DND-41 (cell line): ENCODE measurements around the gene AGAP1.

Experiments used
- ATAC-seq: fragments of 200-7000 bp; cut with Tn5 transposase; 3 replicates; pipeline ENCODE4 v1.9.1; 2021; ENCODE audit warnings: low read depth; ENCODE audit not compliant: insufficient read depth
- DNase-seq: peaks from one replicate; pipeline ENCODE4 v3.0.0-alpha.2; 2020
- H2AFZ ChIP-seq: 2 replicates; pipeline ENCODE4 v1.6.0; 2012; ENCODE audit warnings: low read depth, low read length
- H3K27ac ChIP-seq: 2 replicates; pipeline ENCODE4 v1.5.1; 2012; ENCODE audit warnings: low read length, inconsistent platforms
- H3K27me3 ChIP-seq: fragments of 200-600 bp; sonication (generic); 2 replicates; pipeline ENCODE4 v1.6.0; 2012; ENCODE audit warnings: low read length, mild to moderate bottlenecking, inconsistent platforms; ENCODE audit not compliant: insufficient read depth, poor library complexity
- H3K36me3 ChIP-seq: 2 replicates; pipeline ENCODE4 v1.5.1; 2012; ENCODE audit warnings: low read length, inconsistent platforms; ENCODE audit not compliant: insufficient read depth
- H3K4me1 ChIP-seq: 2 replicates; pipeline ENCODE4 v1.5.1; 2012; ENCODE audit warnings: mild to moderate bottlenecking, low read length; ENCODE audit not compliant: insufficient read depth
- H3K4me2 ChIP-seq: 2 replicates; pipeline ENCODE4 v1.6.0; 2012; ENCODE audit warnings: mild to moderate bottlenecking, moderate library complexity, low read length, inconsistent platforms; ENCODE audit not compliant: insufficient read depth
- H3K4me3 ChIP-seq, 2 experiments: fragments of 200-600 bp in 1 of 2; shearing (Covaris generic) in 1 of 2; 2 replicates each; pipeline ENCODE4 v1.5.1; 2012 to 2016; ENCODE audit warnings: inconsistent platforms in 2 of 2, low read length in 2 of 2, mild to moderate bottlenecking in 2 of 2, low read depth in 1 of 2, moderate library complexity in 1 of 2
- H3K79me2 ChIP-seq: 2 replicates; pipeline ENCODE4 v1.6.0; 2012; ENCODE audit warnings: low read length, inconsistent platforms; ENCODE audit not compliant: insufficient read depth
- H3K9ac ChIP-seq: 2 replicates; pipeline ENCODE4 v1.6.0; 2012; ENCODE audit warnings: low read depth, mild to moderate bottlenecking, inconsistent platforms, low read length, moderate library complexity
- H3K9me3 ChIP-seq: 2 replicates; pipeline ENCODE4 v1.5.1; 2012; ENCODE audit warnings: low read length, moderate library complexity, mild to moderate bottlenecking, inconsistent platforms; ENCODE audit not compliant: insufficient read depth, severe bottlenecking
- H4K20me1 ChIP-seq: 2 replicates; pipeline ENCODE4 v1.6.0; 2012; ENCODE audit warnings: low read length; ENCODE audit not compliant: insufficient read depth
- CTCF ChIP-seq: IDR thresholded peaks from 2 replicates; pipeline ENCODE4 v1.5.1; 2012; ENCODE audit warnings: borderline replicate concordance, low read length, moderate library complexity, mild to moderate bottlenecking; ENCODE audit not compliant: poor library complexity, severe bottlenecking; ENCODE audit errors: extremely low read depth
- EZH2 ChIP-seq: IDR thresholded peaks from 3 replicates; pipeline ENCODE4 v1.6.1; 2012; ENCODE audit warnings: borderline replicate concordance, low read depth, mild to moderate bottlenecking, moderate library complexity, low read length, inconsistent platforms; ENCODE audit not compliant: severe bottlenecking

AGAP1 gene

GRCh38 chr2:235606004-235606715 is 112.3 kb downstream of the AGAP1 start:
- H3K4me1 ChIP-seq, result no peaks in the 10 kb centered on the region
- no peak overlapping the region for H3K4me2 ChIP-seq
- H3K9ac ChIP-seq, result no peak overlapping the region
- no peak overlapping the region for H3K27ac ChIP-seq
- DNase-seq (no peak), ATAC-seq (no peak)
- TF ChIP-seq CTCF, result no peak
- no peak for TF ChIP-seq EZH2
- no peaks in the 10 kb centered on the region for H3K36me3 ChIP-seq
- no peak overlapping the region for H2AFZ ChIP-seq
- peaks cover 8% of the 10 kb centered on the region for H3K27me3 ChIP-seq
- H3K79me2 ChIP-seq, result no peaks in the 10 kb centered on the region
- no peaks in the 10 kb centered on the region for H3K9me3 ChIP-seq
- no peak overlapping the region for H3K4me3 ChIP-seq
- H4K20me1 ChIP-seq, result no peaks in the 10 kb centered on the region

GRCh38 chr2:235607546-235608199 is 113.8 kb downstream of the AGAP1 start:
- H3K4me2 ChIP-seq, result no peak overlapping the region
- TF ChIP-seq CTCF (no peak), EZH2 (no peak)
- no peaks in the 10 kb centered on the region for H4K20me1 ChIP-seq
- H3K4me3 ChIP-seq, result no peak overlapping the region
- no peaks in the 10 kb centered on the region for H3K36me3 ChIP-seq
- no peaks in the 10 kb centered on the region for H3K4me1 ChIP-seq
- DNase-seq (no peak), ATAC-seq (no peak)
- no peak overlapping the region for H3K27ac ChIP-seq
- H3K9me3 ChIP-seq, result no peaks in the 10 kb centered on the region
- H3K9ac ChIP-seq, result no peak overlapping the region
- H3K79me2 ChIP-seq, result no peaks in the 10 kb centered on the region
- peaks cover 8% of the 10 kb centered on the region for H3K27me3 ChIP-seq
- no peak overlapping the region for H2AFZ ChIP-seq

- no peak for DNase-seq
- H3K36me3 ChIP-seq, result no peaks in the 10 kb centered on the region
- no peak for ATAC-seq
- peaks cover 8% of the 10 kb centered on the region for H3K27me3 ChIP-seq
- no peaks in the 10 kb centered on the region for H4K20me1 ChIP-seq
- H3K4me3 ChIP-seq, result no peak overlapping the region
- no peak overlapping the region for H2AFZ ChIP-seq
- H3K9me3 ChIP-seq, result no peaks in the 10 kb centered on the region
- no peaks in the 10 kb centered on the region for H3K4me1 ChIP-seq
- H3K79me2 ChIP-seq, result no peaks in the 10 kb centered on the region
- H3K27ac ChIP-seq, result no peak overlapping the region
- no peak for TF ChIP-seq EZH2
- H3K9ac ChIP-seq, result no peak overlapping the region
- no peak overlapping the region for H3K4me2 ChIP-seq
Observed at GRCh38 chr2:235608200-235608887, 114.5 kb downstream of the AGAP1 start.

- DNase-seq (no peak), ATAC-seq (no peak)
- Histone ChIP-seq H2AFZ (no peak overlapping the region), H3K9me3 (no peaks in the 10 kb centered on the region), H3K9ac (no peak overlapping the region), H3K79me2 (no peaks in the 10 kb centered on the region), H4K20me1 (no peaks in the 10 kb centered on the region), H3K4me2 (no peak overlapping the region), H3K4me1 (no peaks in the 10 kb centered on the region), H3K27ac (no peak overlapping the region), H3K36me3 (no peaks in the 10 kb centered on the region), H3K4me3 (no peak overlapping the region), H3K27me3 (peaks cover 11% of the 10 kb centered on the region)
- no peak for TF ChIP-seq EZH2
- TF ChIP-seq CTCF, result no peak
Observed at GRCh38 chr2:235609321-235609720, 115.5 kb downstream of the AGAP1 start.
